GM12878 (cell line): Measurements from ENCODE around the gene PMAIP1. TPM values are rescaled to one million over a fixed set of nuclear protein-coding genes. Genes with fewer than 3 reads are reported as not detected.
A peak's percentile ranks its signal among the peaks of the same experiment; 100 is the strongest.

ENCODE experiments used
- ATAC-seq: fragments of 200-7000 bp; cut with Tn5 transposase; 3 replicates; pipeline ENCODE4 v1.9.1; 2020; ENCODE audit warnings: mild to moderate bottlenecking, moderate library complexity
- BruUV-seq: library from RNA; stranded (reverse); fragments of 400-500 nt; replicated peaks from 2 replicates; lab custom pipeline; 2021; lab: Mats Ljungman, UMichigan
- CTCF ChIA-PET: fragments of 300-600 bp; sonication (Branson Sonifier 250); formaldehyde crosslinking; extraction: SDS; loops from one replicate; lab custom pipeline; 2021; ENCODE audit warnings: inconsistent platforms; lab: Yijun Ruan, JAX
- POLR2A ChIA-PET: fragments of 350-600 bp; formaldehyde crosslinking; extraction: SDS; loops from one replicate; lab custom pipeline; 2021; ENCODE audit warnings: inconsistent platforms; lab: Charles Lee
- RAD21 ChIA-PET: fragments of 300-600 bp; sonication (Branson Sonifier 250); formaldehyde crosslinking; loops from one replicate; lab custom pipeline; 2023; ENCODE audit warnings: antibody characterized with exemption; ENCODE audit not compliant: unreplicated experiment; lab: Charles Lee
- SMC1A ChIA-PET: fragments of 300-600 bp; sonication (Branson Sonifier 250); formaldehyde crosslinking; loops from one replicate; lab custom pipeline; 2023; ENCODE audit not compliant: unreplicated experiment, uncharacterized antibody; lab: Charles Lee
- DNase-seq: peaks from one replicate; pipeline ENCODE4 v3.0.0-alpha.2; 2011; ENCODE audit warnings: low read depth, low spot score
- FAIRE-seq: peaks from 3 replicates; lab custom pipeline; 2011; peaks lifted over from hg19 to GRCh38; lab: Jason Lieb, UNC
- H2AFZ ChIP-seq: 2 replicates; pipeline ENCODE4 v1.6.0; 2011; ENCODE audit warnings: low read depth, low read length, control low read depth; ENCODE audit not compliant: control insufficient read depth
- H3K27ac ChIP-seq: 2 replicates; pipeline ENCODE4 v1.5.1; 2011; ENCODE audit warnings: control low read depth; ENCODE audit not compliant: control insufficient read depth, insufficient read depth
- H3K27me3 ChIP-seq, 2 experiments: replicated peaks in 1 of 2; 2 replicates each; pipeline versions ENCODE4 v1.6.0 to v1.6.1; 2011; ENCODE audit warnings: low read length in 1 of 2; ENCODE audit not compliant: control insufficient read depth in 2 of 2, insufficient read depth in 2 of 2
- H3K36me3 ChIP-seq, 2 experiments: 2 replicates each; pipeline ENCODE4 v1.5.1; 2011; ENCODE audit warnings: low read length in 1 of 2; ENCODE audit not compliant: control insufficient read depth in 2 of 2, insufficient read depth in 2 of 2
- H3K4me1 ChIP-seq: 2 replicates; pipeline ENCODE4 v1.6.1; 2011; ENCODE audit warnings: mild to moderate bottlenecking, low read length, moderate library complexity, mixed read lengths; ENCODE audit not compliant: control insufficient read depth, insufficient read depth
- H3K4me2 ChIP-seq: 2 replicates; pipeline ENCODE4 v1.6.0; 2011; ENCODE audit warnings: control low read depth; ENCODE audit not compliant: control insufficient read depth, insufficient read depth
- H3K4me3 ChIP-seq: fragments of 200-600 bp; sonication (generic); 2 replicates; pipeline ENCODE4 v1.5.1; 2016
- H3K79me2 ChIP-seq: 2 replicates; pipeline ENCODE4 v1.6.0; 2011; ENCODE audit warnings: low read length; ENCODE audit not compliant: control insufficient read depth, insufficient read depth
- H3K9ac ChIP-seq: 2 replicates; pipeline ENCODE4 v1.8.0; 2011; ENCODE audit warnings: low read length, control low read depth, mixed read lengths; ENCODE audit not compliant: control insufficient read depth, insufficient read depth
- H3K9me3 ChIP-seq: replicated peaks from 3 replicates; pipeline ENCODE4 v1.5.1; 2011; ENCODE audit warnings: mild to moderate bottlenecking, low read length; ENCODE audit not compliant: control insufficient read depth, insufficient read depth
- H4K20me1 ChIP-seq: 2 replicates; pipeline ENCODE4 v1.6.0; 2011; ENCODE audit not compliant: control insufficient read depth, insufficient read depth
- BCL11A ChIP-seq: IDR thresholded peaks from 2 replicates; pipeline ENCODE4 v1.6.1; 2011; ENCODE audit warnings: low read depth, low read length
- CREM ChIP-seq: IDR thresholded peaks from 2 replicates; pipeline ENCODE4 v1.6.1; 2014; ENCODE audit warnings: antibody characterized with exemption, low read depth
- EED ChIP-seq: sonication (generic); IDR thresholded peaks from 2 replicates; pipeline ENCODE4 v1.6.1; 2016; ENCODE audit warnings: antibody characterized with exemption, low read depth
- IKZF2 ChIP-seq, 2 experiments: fragments of 450-650 bp; IDR thresholded peaks; 2 replicates each; pipeline ENCODE4 v1.6.1; 2017; ENCODE audit warnings: mild to moderate bottlenecking in 2 of 2, moderate library complexity in 2 of 2
- IRF4 ChIP-seq: IDR thresholded peaks from 2 replicates; pipeline ENCODE4 v1.6.1; 2011; ENCODE audit warnings: low read depth, low read length
- JUNB ChIP-seq: IDR thresholded peaks from 2 replicates; pipeline ENCODE4 v1.6.1; 2016; ENCODE audit warnings: antibody characterized with exemption, mild to moderate bottlenecking
- MTA3 ChIP-seq: IDR thresholded peaks from 2 replicates; pipeline ENCODE4 v1.6.1; 2012; ENCODE audit warnings: low read length, inconsistent platforms, borderline replicate concordance
- NFIC ChIP-seq: IDR thresholded peaks from 2 replicates; pipeline ENCODE4 v1.6.1; 2012; ENCODE audit warnings: low read depth, mild to moderate bottlenecking, inconsistent platforms, low read length, moderate library complexity
- NFXL1 ChIP-seq: fragments of 450-650 bp; IDR thresholded peaks from 2 replicates; pipeline ENCODE4 v1.6.1; 2017; ENCODE audit warnings: antibody characterized with exemption, mild to moderate bottlenecking, borderline replicate concordance
- PAX5 ChIP-seq: IDR thresholded peaks from 2 replicates; pipeline ENCODE4 v1.6.1; 2011; ENCODE audit warnings: low read depth, low read length, borderline replicate concordance
- PBX3 ChIP-seq: IDR thresholded peaks from 2 replicates; pipeline ENCODE4 v1.6.1; 2011; ENCODE audit warnings: mild to moderate bottlenecking, low read depth, low read length, moderate library complexity; ENCODE audit not compliant: insufficient replicate concordance
- PML ChIP-seq: IDR thresholded peaks from 2 replicates; pipeline ENCODE4 v1.6.1; 2012; ENCODE audit warnings: low read length, inconsistent platforms
- POLR2AphosphoS2 ChIP-seq: IDR thresholded peaks from 2 replicates; pipeline ENCODE4 v1.6.1; 2011; ENCODE audit warnings: low read depth, mild to moderate bottlenecking, low read length, improper control_type of control experiment, moderate library complexity
- RUNX3 ChIP-seq: IDR thresholded peaks from 2 replicates; pipeline ENCODE4 v1.6.1; 2012; ENCODE audit warnings: low read length, inconsistent platforms
- SIN3A ChIP-seq: IDR thresholded peaks from 2 replicates; pipeline ENCODE4 v1.6.1; 2012; ENCODE audit warnings: low read depth, low read length, improper control_type of control experiment
- SPI1 ChIP-seq: IDR thresholded peaks from 2 replicates; pipeline ENCODE4 v1.6.1; 2011; ENCODE audit warnings: low read depth, mild to moderate bottlenecking, low read length, moderate library complexity, borderline replicate concordance; ENCODE audit not compliant: insufficient read depth
- TCF12 ChIP-seq: IDR thresholded peaks from 2 replicates; pipeline ENCODE4 v1.6.1; 2011; ENCODE audit warnings: low read depth, mild to moderate bottlenecking, low read length
- ZBED1 ChIP-seq: IDR thresholded peaks from 2 replicates; pipeline ENCODE4 v1.6.1; 2016; ENCODE audit warnings: borderline replicate concordance
- ZNF24 ChIP-seq: fragments of 450-650 bp; IDR thresholded peaks from 2 replicates; pipeline ENCODE4 v1.6.1; 2017; ENCODE audit warnings: antibody characterized with exemption, mild to moderate bottlenecking
- WGBS: methylation state at CpG from one replicate; pipeline ENCODE4 v1.1.6; 2016; ENCODE audit warnings: low lambda C conversion rate; ENCODE audit not compliant: insufficient replicate concordance, insufficient coverage; ENCODE audit errors: missing lambda C conversion rate; 5-methylcytosine and 5-hydroxymethylcytosine counted together
- in situ Hi-C: fragments of 300-500 bp; cut with MboI; formaldehyde crosslinking; loops from 9 replicates; pipeline ENCODE4 v1.14.3; 2018; ENCODE audit warnings: mixed read lengths
- intact Hi-C: fragments of 100-400 bp; cut with micrococcal nuclease; formaldehyde crosslinking; loops from one replicate; pipeline ENCODE4 v1.14.2; 2022; ENCODE audit not compliant: unreplicated experiment
- polyA plus RNA-seq, 11 experiments: library from polyadenylated mRNA; depleted of rRNA in 4 of 11; unstranded in 6 of 11; stranded (reverse) in 5 of 11; fragments of >200 nt; fragmentation: Nextera tagmentation in 4 of 11; fragmentation: Illumina TruSeq in 1 of 11; extraction: Ambion mirVana in 4 of 11; extraction: Trizol in 1 of 11; gene quantifications; 1 replicate in 1 of 11; 2 replicates in 10 of 11; pipeline versions ENCODE4 v1.2.1 to v1.2.3, GENCODE V29; 2011 to 2016; ENCODE audit warnings: inconsistent platforms in 2 of 11, missing spikeins in 2 of 11, low read depth in 1 of 11
- total RNA-seq, 4 experiments: library from RNA; depleted of rRNA in 3 of 4; stranded (reverse); fragments of >200 nt in 3 of 4; fragmentation: Illumina TruSeq in 1 of 4; extraction: Trizol in 1 of 4; gene quantifications; 2 replicates each; pipeline versions ENCODE4 v1.2.1 to v1.2.3, GENCODE V29; 2013 to 2021

Gene PMAIP1
- total and polyA plus RNA-seq, 10 of the 15 experiments (the other 5 are each of a cell fraction or from before 2014, with no cell fraction given) = 74.0 to 219 (median 112) TPM

GRCh38 chr18:59945544-59945943 is 45.7 kb downstream of the PMAIP1 start:
- no peaks in the 10 kb centered on the region for H3K36me3 ChIP-seq
- no peaks in the 10 kb centered on the region for H3K27me3 ChIP-seq
- CTCF ChIA-PET = interaction anchor here (0.8 to 1.9 kb wide), 6 partner anchors 8 to 50 kb away, joined by 3 to 4 read pairs (median 4); no protein-coding TSS in a partner anchor
- BruUV-seq = no TSS peak
- H3K27ac ChIP-seq = no peak overlapping the region
- peak overlapping the region; percentile 41 for H3K4me2 ChIP-seq
- DNase-seq (no peak), FAIRE-seq (no peak), ATAC-seq (peak; percentile 58)
- H3K9ac ChIP-seq = no peak overlapping the region
- SMC1A ChIA-PET = interaction anchor here (1.0 to 2.9 kb wide), 5 partner anchors 9 to 42 kb away, joined by 3 to 18 read pairs (median 4); no protein-coding TSS in a partner anchor
- no peak overlapping the region for H3K4me3 ChIP-seq
- no peaks in the 10 kb centered on the region for H4K20me1 ChIP-seq
- in situ Hi-C loops = no loop called here
- TF ChIP-seq ZBED1 = peak; percentile 43; the same call in 1 of the 2 replicates
- TF ChIP-seq TCF12 = no peak
- no peak for TF ChIP-seq MTA3
- TF ChIP-seq CREM = peak; percentile 64; the same call in 1 of the 2 replicates
- peak; percentile 81; the same call in 1 of the 2 replicates for TF ChIP-seq NFIC
- no peak for TF ChIP-seq NFXL1
- no peak for TF ChIP-seq POLR2AphosphoS2
- 0 out of 2 replicates have a peak, but pooled peaks have one; percentile 27 for TF ChIP-seq EED
- peak in 1 of 2 experiments; percentile 28; a peak in 1 of 4 replicates for TF ChIP-seq IKZF2 (IDR thresholded peaks at IDR 0.05)
- TF ChIP-seq SIN3A = no peak
- no peak for TF ChIP-seq PBX3
- TF ChIP-seq JUNB = peak; percentile 88
- TF ChIP-seq PAX5 = no peak
- TF ChIP-seq SPI1 = peak; percentile 39; the same call in 1 of the 2 replicates
- TF ChIP-seq IRF4 = 0 out of 2 replicates have a peak, but pooled peaks have one; percentile 47
- peak; percentile 87 for TF ChIP-seq RUNX3
- TF ChIP-seq PML = no peak
- TF ChIP-seq ZNF24 = peak; percentile 54; the same call in 1 of the 2 replicates
- TF ChIP-seq BCL11A = 0 out of 2 replicates have a peak, but pooled peaks have one; percentile 30
- RAD21 ChIA-PET = interaction anchor here (0.9 to 1.3 kb wide), 2 partner anchors 19 to 102 kb away, joined by 3 to 6 read pairs; no protein-coding TSS in a partner anchor
- peak overlapping the region; percentile 4; the same call in 1 of the 2 replicates for H2AFZ ChIP-seq
- WGBS = 0% methylated on average over 2 of the region's 2 CpGs
- H3K79me2 ChIP-seq = no peaks in the 10 kb centered on the region
- H3K4me1 ChIP-seq = peaks cover 11% of the 10 kb centered on the region; the same call in 1 of the 2 replicates
- POLR2A ChIA-PET = interaction anchor here (1.0 to 1.8 kb wide), 3 partner anchors 18 to 40 kb away, joined by 3 to 6 read pairs (median 4); no protein-coding TSS in a partner anchor
- H3K9me3 ChIP-seq = no peaks in the 10 kb centered on the region
- intact Hi-C loops = no loop called here
